ENCODE measurements around the gene KCNMB1.

The KCNMB1 gene

DNA sequence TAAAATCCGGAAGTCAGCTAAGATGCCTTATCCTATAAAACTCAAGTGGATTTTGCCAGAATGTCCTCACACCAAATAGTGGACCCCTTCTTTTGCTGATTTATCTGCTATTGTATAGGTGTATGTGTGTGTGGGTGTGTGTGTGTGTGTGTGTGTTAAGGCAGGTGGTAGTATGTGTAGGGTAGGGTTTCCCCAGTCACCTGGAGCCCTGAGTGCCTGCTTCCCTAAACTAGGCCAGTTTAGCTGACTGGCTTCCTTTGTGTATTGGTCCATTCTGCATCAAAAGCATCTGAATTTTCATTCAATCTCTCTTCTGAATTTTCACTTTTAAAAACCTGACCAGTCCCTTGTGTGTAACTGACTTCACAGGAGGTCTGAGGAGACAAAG, 49.4 kb downstream of the KCNMB1 start:
- no peak for DNase-seq (ENCODE audit: low read depth)

DNA sequence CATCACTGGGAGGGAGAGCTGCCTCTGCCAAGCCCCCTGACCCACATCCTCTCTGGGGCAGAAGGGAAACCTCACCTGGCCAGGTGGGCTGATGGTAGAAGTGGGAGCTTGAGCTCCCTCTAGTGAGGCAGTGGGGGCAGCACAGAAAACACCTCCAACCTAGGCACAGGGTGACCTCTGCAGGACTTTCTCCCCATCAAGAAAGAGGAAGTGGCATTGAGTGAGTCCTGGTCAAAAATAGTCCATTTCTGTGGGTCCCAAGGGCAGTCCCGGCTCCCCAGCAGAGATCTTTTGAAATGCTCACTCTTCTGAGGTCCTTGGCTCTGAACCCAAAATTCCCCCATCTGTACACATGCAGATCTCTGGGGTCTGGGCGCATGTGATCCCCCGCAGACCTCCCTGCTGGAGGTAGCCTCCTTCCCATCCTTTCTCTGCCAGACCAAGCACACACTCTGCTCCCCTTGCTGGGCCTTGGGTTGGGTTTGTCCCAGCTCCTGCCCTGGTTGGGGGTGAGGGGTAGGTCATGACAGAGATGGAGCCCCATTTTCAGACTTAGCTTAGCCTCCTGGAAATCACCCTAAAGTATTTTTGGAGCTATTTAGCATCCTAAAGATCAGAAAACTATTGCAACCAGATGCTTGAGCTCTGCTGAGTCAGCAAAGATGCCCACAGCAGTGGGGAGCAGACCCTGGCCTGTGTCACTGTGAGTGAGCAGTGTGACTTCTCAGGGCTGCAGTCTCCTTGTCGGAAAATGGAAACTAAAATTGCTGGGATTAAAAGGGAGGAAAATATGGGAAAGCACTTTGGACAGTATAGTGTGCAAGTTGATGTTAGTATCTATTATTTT, 50.0 kb downstream of the KCNMB1 start:
- DNase-seq (ENCODE audit: low read depth), result peak; percentile 70

DNA sequence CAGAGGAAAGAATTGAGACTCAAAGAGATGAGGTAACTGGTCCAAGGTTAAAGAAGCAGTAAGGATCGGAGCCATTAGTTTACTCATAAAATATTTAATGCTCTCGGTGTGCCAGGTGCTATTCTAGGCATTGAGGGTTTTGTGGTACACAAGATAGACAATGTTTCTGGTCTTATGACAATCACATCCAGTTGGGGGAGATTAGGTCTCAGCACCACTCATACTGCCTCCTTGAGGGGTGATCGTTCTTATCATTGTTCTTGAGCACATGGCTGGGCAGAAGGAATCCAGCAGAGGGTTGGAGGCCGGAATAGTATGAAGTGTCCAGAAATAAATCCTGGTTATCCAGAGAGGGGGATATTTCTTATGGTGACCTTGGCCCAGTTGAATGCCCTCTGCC, 50.9 kb downstream of the KCNMB1 start:
- DNase-seq (ENCODE audit: low read depth), result no peak

DNA sequence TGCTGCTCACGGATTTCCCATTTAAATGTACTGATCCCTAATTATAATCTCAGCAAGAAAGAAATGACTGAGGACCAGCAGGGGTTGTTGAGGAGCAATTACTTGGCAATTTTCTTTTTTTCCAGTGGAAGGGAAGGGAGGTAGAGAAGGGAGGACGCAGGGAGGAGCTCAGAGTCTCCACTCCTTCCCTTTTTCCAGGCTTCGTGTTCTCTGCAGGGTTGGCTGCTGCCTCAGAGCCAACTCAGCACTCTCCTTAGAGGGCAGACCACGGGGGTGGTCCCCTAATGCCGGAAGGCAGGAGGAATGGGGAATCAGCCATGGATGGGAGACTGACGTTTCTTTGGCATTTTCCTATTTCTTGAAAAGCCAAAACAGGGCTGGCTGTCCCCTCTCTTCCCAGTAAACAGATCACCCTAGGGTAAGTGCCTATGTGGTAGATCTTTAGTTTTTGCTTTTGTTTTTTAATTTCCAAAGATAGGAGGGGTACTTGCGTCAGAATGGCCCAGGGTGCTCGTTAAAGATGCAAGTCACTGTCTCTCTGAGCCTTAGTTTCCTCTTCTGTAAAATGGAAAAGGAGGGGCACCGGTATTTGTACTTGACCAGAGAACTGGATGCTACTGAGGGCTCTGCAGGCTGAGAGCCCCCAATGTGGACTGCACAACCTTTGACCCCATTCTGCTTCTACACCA, 52.0 kb downstream of the KCNMB1 start:
- DNase-seq (ENCODE audit: low read depth), result no peak

DNA sequence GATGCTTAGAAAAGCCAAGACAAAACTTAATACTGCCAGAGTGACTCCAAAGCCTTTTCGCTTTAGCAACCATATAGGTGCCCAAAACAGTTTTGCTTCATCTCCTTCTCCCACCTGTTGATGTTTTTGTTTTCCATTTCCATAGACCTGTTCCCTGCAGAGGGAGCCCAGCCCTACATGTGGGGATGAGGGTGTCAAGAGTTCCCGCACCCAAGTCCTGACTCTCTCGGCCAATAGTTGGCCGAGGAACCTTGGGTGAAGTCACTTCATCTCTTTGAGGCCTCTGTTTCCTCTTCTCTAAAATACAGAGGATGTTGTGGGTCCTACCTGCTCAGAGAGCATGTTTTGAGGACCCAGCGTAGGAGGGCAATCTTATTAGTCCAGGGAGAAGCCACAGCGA, 53.1 kb downstream of the KCNMB1 start:
- no peak for DNase-seq (ENCODE audit: low read depth)

DNA sequence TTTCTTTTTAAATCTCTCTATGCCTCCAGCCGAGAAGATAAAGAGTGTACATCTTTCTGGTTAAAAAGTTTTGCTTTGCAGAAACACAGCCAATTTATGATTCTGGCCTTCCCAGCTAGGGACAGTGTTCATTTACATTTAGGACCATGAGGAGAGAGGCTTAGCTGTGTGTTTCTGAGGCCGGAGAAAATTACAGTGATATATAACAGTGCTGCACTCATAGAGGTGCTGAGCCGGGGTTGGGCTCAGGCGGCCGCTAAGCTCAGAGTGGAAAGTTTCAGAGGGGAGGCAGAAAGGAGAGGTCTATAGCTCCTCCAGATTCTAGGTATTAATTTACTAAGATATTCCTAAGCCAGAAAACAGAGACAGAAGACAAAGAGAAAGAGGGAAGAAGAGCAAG, 54.5 kb downstream of the KCNMB1 start:
- DNase-seq (ENCODE audit: low read depth), result peak; percentile 26

DNA sequence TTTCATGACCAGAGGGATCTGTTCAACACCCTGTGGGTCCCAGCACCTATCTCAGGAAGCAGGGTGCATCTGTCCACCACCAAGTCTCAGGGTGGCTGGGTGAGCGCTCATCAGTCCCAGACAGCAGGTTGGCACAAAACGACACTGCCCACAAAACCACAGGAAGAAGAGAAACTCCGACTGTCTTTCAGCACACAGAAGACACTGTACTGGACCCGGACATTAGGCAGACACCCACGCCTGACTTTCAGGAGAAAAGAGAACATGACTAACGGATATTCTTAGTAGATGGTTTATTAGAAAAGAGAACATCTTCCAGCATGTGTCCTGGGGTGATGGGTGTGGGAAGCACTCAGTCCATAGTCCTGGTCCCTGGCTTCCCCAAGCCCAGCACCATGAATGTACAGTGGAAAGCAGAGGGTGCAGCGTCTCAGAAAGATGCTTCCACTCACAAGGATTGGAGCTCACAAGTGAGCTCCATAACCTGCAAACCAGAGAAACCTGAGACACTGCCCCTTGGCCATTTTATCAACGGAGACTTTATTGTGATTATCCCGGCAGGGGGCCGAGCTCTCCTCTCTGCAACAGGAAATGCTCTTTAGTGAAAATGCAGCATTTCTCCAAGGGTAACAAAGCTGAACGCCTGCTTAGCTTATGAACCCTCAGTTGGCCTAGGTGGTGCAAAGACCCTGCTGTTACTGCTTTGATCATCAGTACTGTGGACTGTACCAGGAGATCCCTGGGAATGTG, 55.8 kb downstream of the KCNMB1 start:
- peak; percentile 68 for DNase-seq (ENCODE audit: low read depth)

DNA sequence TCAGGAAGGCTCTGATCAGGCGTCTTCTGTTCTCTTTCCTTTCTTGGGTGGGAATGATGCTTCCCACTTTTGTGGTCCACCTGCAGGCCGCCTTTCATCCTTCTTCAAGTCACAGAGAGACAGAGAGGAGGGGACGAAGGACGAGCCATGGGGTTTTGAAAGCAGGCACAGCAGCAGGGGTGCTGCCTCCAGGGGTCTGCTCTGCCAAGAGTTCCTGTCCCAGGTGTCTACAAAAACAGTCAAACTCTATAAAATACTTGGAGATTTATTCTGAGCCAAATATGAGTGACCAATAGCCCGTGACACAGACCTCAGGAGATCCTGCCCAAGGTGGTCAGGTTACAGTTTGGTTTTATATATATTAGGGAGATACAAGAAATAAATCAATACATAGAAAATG, 57.1 kb downstream of the KCNMB1 start:
- DNase-seq (ENCODE audit: low read depth), result no peak

DNA sequence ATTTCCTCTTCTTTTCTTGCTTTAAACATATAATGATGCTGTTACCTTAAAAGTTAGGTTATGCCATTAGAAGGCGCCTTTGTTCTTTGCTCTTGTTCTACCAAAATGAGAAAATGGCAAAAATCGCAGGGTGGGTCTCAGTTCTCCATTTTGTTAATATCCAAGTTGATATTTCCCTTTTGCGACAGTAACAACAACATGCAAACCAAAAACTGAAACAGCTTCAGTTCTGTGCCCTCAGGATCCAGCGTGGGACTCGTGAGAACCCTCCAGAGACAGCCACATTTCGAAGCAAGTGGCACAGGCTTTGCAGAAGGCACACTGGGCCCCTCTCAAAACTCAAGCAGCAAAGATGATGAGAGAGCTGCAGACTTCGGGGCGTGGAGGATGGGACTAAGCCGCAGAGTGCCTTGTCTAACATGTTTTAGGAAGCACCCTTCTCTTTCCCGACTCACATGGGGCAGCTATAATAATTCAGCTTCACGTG, 58.6 kb downstream of the KCNMB1 start:
- DNase-seq (ENCODE audit: low read depth), result no peak

DNA sequence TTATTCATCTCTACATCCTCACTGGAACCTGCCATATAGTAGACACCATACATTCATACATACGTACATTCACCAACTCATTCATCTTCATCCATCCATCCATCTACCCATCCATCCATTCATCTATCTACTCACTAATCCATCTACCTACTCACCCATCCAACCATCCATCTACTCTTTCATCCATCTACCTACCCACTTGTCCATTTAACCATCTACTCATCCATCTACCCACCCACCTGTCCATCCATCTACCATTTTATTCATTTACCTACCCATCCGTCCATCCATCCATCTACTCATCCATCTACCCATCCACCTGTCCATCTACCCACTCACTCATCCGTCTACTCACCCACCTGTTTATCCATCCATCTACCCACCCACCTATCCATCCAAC, 59.6 kb downstream of the KCNMB1 start:
- DNase-seq (ENCODE audit: low read depth), result no peak

DNA sequence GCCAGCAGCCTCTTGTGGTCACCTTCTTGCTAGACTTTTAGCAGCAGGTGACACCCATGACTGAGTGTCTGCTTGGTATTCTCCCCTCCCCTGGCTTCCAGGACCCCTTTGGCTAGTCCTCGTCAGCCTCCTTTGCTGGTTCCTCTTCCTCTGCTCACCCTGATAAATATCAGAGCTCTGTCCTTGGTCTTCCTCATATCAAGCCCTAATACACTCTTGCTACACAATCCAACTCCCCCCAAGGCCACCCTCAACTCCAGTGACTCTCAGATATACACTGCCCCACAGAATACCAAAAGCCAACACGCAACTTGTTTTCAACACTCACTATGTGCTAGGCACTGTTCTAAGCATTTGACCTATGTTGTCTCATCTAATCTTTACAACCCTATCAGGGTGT, 61.3 kb downstream of the KCNMB1 start:
- no peak for DNase-seq (ENCODE audit: low read depth)

DNA sequence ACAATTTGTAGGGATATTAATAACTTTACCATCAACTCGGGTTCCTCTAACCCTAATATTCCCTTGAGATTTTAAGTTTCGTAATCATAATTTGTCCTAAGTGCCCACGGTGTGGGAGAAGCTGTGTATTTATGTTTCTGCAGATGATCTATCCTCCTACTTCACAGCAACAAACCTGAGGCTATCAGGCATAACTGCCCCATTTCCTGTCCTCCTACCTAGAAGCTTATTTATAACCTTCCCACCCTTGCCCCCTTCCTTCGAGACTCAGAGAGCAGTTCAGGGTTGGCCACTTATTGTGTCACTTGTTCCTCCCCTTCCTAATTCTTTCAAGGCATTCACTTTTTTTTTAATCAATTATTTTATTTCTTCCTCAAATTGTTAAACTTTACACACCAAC, 62.0 kb downstream of the KCNMB1 start:
- no peak for DNase-seq (ENCODE audit: low read depth)
